ENCODE measurements around the gene UGCG. TPM values are rescaled to one million over a fixed set of nuclear protein-coding genes. Genes with fewer than 3 reads are reported as not detected.

Gene UGCG
- total and polyA plus RNA-seq, 10 of the 15 experiments (the other 5 are each of a cell fraction or from before 2014, with no cell fraction given) = 21.7 to 96.6 (median 48.9) TPM

GRCh38 chr9:111969061-111969460, 72.4 kb downstream of the UGCG start (continued):
- TF ChIP-seq PRDM15 (CRISPR knock-in tag; IDR thresholded peaks at IDR 0.05) = no peak
- peak in 1 of 2 experiments; percentile 33; a peak in 1 of 4 replicates for TF ChIP-seq BHLHE40 (IDR thresholded peaks at IDR 0.05; ENCODE audit: borderline replicate concordance in 1 of 2, low read depth in 2 of 2, low read length in 1 of 2)
- TF ChIP-seq SMC3 (IDR thresholded peaks at IDR 0.05; ENCODE audit: borderline replicate concordance, low read length) = no peak
- no peak for TF ChIP-seq RFX5 (IDR thresholded peaks at IDR 0.05; ENCODE audit: low read depth, low read length)
- TF ChIP-seq ZNF384 (IDR thresholded peaks at IDR 0.05; ENCODE audit: borderline replicate concordance, low read depth, low read length) = peak; percentile 51; the same call in 1 of the 2 replicates
- 0 out of 2 replicates have a peak, but pooled peaks have one; percentile 34 for TF ChIP-seq ATF7 (IDR thresholded peaks at IDR 0.05; ENCODE audit: low read depth)
- TF ChIP-seq IKZF1 (conservative IDR thresholded peaks at IDR 0.05) = peak; percentile 60; the same call in 1 of the 2 replicates
- TF ChIP-seq EZH2 (IDR thresholded peaks at IDR 0.05; ENCODE audit: borderline replicate concordance, control insufficient read depth, low read depth, low read length) = no peak
- TF ChIP-seq CREB1 (IDR thresholded peaks at IDR 0.05; ENCODE audit: low read depth) = 0 out of 2 replicates have a peak, but pooled peaks have one; percentile 20
- TF ChIP-seq E2F4 (IDR thresholded peaks at IDR 0.05; ENCODE audit: low read depth, low read length) = no peak
- TF ChIP-seq JUNB (IDR thresholded peaks at IDR 0.05) = peak; percentile 31
- TF ChIP-seq EED (IDR thresholded peaks at IDR 0.05; ENCODE audit: low read depth) = 0 out of 2 replicates have a peak, but pooled peaks have one; percentile 15
- no peak for TF ChIP-seq KLF5 (IDR thresholded peaks at IDR 0.05; ENCODE audit: partially characterized antibody)
- peak; percentile 65 to 69; a peak in 3 of 4 replicates for TF ChIP-seq IKZF2 (IDR thresholded peaks at IDR 0.05)
- no peak for TF ChIP-seq SIN3A (IDR thresholded peaks at IDR 0.05; ENCODE audit: low read depth, low read length)
- 0 out of 4 replicates have a peak, but pooled peaks of 1 of the 2 experiments have one; percentile 14 for TF ChIP-seq SRF (IDR thresholded peaks at IDR 0.05; ENCODE audit: low read depth in 2 of 2, low read length in 2 of 2)
- no peak for TF ChIP-seq RAD21 (IDR thresholded peaks at IDR 0.05; ENCODE audit: insufficient read depth, low read depth, low read length)
- TF ChIP-seq NFIC (IDR thresholded peaks at IDR 0.05; ENCODE audit: low read depth, low read length) = 0 out of 2 replicates have a peak, but pooled peaks have one; percentile 19
- TF ChIP-seq MEF2B (IDR thresholded peaks at IDR 0.05; ENCODE audit: partially characterized antibody, poor library complexity, severe bottlenecking) = peak; percentile 78
- TF ChIP-seq ZBTB11 (CRISPR knock-in tag; IDR thresholded peaks at IDR 0.05) = no peak
- TF ChIP-seq CEBPB (IDR thresholded peaks at IDR 0.05; ENCODE audit: borderline replicate concordance in 1 of 2, low read depth in 2 of 2, low read length in 2 of 2) = 0 out of 4 replicates have a peak, but pooled peaks of 1 of the 2 experiments have one; percentile 15

All from GM12878 (cell line).